NOMO-1 treated with DMSO at 0.1 percent for 48 hours (cell line): ENCODE results near the gene MAU2.

Source experiments
- DNase-seq: peaks from one replicate; lab custom pipeline; 2025; ENCODE audit not compliant: unreplicated experiment; lab: John Stamatoyannopoulos, UW

The MAU2 gene, protein sequence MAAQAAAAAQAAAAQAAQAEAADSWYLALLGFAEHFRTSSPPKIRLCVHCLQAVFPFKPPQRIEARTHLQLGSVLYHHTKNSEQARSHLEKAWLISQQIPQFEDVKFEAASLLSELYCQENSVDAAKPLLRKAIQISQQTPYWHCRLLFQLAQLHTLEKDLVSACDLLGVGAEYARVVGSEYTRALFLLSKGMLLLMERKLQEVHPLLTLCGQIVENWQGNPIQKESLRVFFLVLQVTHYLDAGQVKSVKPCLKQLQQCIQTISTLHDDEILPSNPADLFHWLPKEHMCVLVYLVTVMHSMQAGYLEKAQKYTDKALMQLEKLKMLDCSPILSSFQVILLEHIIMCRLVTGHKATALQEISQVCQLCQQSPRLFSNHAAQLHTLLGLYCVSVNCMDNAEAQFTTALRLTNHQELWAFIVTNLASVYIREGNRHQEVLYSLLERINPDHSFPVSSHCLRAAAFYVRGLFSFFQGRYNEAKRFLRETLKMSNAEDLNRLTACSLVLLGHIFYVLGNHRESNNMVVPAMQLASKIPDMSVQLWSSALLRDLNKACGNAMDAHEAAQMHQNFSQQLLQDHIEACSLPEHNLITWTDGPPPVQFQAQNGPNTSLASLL

GRCh38 chr19:19320361-19321140 lies at the start of gene MAU2, which contains the start of gene SUGP1:
MAU2 (plus strand) TSS chr19:19320829; CDS start chr19:19320860, 31 bp downstream.
SUGP1 (minus strand) TSS chr19:19320509; CDS start chr19:19320496, 13 bp downstream.
- peak; percentile 95 for DNase-seq

- DNase-seq = no peak
Observed at GRCh38 chr19:19271828-19272599, 48.6 kb upstream of the MAU2 start.

DNA sequence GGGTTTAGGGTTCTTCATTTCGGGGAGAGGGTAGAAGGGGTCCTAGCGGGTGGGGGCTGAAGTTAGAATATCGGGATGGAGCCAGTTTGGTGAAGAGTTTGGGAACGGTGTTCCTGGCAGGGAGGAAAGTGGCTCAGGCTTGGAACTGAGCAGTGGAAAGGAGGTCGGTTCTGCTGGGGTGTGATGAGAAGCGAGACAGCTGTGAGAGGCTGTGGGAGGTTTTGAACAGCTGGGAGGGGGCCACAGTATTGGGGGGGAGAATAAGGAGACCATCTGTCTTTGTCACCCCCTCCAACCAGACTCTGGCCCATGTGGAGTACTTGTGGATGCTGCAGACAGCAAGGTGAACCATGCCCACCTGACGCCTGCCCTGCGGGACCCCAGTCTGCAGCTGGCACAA lies 46.5 kb upstream of the MAU2 start:
- DNase-seq = no peak

DNA sequence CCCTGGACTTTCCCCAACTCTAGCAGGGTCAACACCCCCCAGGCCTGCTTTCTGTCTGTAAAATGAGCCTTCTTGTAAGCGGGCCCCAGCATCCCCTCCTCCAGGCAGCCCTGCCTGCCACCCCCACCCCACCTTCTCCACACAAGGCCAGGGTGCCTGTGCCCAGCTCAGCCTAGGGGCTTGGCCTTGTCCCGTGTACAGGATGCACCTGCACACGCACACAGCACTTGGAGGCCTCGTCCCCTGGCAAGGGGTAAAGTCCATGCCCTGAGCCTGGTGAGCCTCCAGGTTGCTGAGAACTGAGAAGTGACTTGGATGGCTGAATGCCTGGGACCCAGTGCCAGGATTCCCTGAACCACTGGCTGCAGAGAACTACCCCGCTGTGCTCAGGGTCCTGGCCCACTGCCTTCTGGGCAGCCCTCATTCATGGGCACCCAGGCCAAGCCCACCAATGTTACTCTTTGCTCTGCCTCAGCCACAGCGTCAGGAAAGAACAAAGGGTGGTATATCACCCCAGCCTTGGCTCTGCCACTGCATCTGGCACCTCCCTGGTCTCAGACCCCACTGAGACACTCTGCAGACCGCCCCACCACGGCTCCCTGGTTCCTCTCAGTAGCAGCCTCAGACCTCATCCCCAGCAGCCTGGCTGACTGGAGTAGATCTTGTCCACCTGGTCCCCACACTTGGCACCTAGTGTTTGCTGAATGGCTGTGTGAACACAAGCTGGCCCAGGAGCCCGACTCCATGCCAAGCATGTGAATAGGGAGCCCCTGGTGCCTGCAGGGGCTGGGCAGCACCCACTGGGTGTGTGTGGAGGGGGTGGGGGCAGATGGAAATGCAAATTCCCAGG lies 45.7 kb upstream of the MAU2 start:
- DNase-seq = no peak

GRCh38 chr19:19276386-19276785 lies 44.2 kb upstream of the MAU2 start:
- DNase-seq = no peak

DNA sequence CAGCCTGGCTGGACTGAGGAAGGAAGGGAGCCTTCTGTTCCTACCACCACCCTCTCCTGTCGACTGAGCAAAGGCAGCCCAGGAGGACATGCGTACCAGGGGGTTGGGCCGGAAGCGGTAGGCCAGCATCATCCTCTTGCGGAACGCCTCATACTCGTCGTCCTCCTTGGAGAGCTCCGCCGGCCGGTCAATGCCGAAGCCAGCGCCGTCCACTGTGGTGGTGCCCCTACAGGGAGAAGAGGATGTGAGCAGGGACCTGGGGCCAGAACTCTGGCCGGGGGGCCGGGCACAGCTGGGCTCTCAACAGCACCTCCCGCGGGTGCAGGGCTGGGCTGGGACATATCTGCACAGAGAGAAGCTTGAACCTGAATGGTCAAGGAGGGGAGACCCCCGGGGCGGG lies 43.8 kb upstream of the MAU2 start:
- DNase-seq = no peak

- DNase-seq = no peak
Observed at GRCh38 chr19:19278315-19278714, 42.3 kb upstream of the MAU2 start.

- DNase-seq = no peak
Observed at GRCh38 chr19:19279062-19279612, 41.5 kb upstream of the MAU2 start.

DNA sequence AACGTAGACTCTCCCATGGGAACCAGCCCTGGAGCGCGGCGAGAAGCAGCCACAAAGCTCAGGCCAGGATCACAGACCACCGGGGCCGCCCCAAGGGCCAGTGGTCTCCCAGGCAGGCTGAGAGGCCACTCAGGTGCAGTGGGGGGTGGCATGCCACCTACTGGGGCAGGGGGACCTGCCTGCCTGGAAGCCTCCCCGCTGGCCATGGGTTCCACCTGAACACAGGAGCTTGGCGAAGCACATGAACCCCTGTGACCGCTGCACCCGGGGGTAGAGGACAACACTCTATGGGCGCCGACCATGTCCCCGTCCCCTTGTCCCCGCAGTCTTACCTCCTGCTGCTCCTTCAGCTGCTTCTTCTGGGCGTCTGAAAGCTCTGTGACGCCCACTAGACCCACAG lies 40.8 kb upstream of the MAU2 start:
- DNase-seq = no peak

GRCh38 chr19:19280561-19280960 lies 40.1 kb upstream of the MAU2 start:
- no peak for DNase-seq

DNA sequence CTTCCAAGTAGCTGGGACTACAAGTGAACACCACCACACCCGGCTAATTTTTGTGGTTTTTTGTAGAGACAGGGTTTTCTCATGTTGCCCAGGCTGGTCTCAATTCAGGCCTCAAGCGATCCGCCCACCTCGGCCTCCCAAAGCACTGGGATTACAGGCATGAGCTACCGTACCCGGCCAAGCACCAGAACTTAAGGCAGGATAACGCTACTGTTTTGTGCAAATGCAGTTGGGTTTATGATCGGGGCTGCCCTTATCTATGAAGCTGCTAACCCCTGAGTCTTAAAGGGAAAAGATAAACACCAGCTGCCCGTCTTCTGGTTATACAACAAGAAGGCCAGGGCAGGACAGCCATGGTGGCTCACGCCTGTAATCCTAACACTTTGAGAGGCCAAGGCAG lies 34.9 kb upstream of the MAU2 start:
- DNase-seq = no peak

DNA sequence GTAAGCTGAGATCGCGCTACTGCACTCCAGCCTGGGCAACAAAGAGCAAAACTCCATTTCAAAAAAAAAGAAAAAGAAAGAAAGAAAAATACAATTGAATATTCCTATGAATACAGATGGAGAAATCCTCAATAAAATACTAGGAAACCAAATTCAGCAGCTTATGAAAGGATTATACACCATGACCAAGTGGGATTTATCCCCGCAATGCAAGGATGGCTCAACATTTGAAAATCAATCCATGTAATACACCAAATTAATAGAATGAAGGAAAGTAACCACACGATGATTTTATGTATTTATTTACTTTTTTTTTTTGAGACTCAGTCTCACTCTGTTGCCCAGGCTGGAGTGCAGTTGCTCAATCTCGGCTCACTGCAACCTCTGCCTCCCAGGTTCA lies 28.0 kb upstream of the MAU2 start:
- no peak for DNase-seq

DNA sequence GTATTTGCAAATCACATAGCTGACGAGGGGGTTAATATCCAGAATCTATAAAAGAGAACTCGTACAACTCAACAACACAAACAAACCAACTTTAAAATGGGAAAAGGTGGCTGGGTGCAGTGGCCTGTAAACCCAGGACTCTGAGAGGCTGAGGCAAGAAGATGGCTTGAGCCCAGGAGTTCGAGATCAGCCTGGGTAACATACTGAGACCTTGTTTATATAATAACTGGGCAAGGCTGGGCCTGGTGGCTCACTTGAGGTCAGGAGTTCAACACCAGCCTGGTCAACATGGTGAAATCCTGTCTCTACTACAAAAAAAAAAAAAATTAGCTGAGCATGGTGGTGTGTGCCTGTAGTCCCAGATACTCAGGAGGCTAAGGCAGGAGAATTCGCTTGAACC lies 25.7 kb upstream of the MAU2 start:
- DNase-seq = no peak

GRCh38 chr19:19296953-19297689 lies 23.5 kb upstream of the MAU2 start:
- no peak for DNase-seq

- no peak for DNase-seq
Observed at GRCh38 chr19:19297759-19298158, 22.9 kb upstream of the MAU2 start.

DNA sequence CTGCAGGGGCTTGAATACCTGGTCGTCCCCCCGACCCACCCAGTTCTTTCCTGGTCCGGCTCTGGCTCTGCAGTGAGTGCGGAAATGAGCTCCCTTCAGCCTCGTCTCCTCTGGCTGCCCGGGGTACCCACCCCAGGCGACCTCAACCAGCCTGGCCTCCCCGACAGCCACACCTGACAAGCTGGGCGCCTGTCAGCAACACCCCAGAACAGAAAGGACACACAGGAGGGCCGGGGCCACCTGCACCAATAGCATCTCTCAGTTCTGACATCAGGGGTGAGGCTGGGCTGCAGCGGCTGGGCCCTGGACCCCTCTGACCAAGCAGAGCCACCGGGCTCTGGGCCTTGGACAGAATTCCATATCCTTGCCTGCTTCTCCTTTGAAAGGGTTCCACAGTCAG lies 20.0 kb upstream of the MAU2 start:
- DNase-seq = no peak

- no peak for DNase-seq
Observed at GRCh38 chr19:19303411-19303810, 17.2 kb upstream of the MAU2 start.

- DNase-seq = no peak
Observed at GRCh38 chr19:19304186-19304965, 16.3 kb upstream of the MAU2 start.
